Activated T-helper 9 cell treated with anti-CD3 and anti-CD28 coated beads, Interleukin-2, amount 50 U/mL, for 16 hours (primary cell): ENCODE data around the gene CMAS.
"Not testable (repeated sequence)": the region's sequence is repeated elsewhere in the genome, so short reads cannot be mapped to it uniquely, and the experiment has no call there.

ENCODE experiments used
- DNase-seq: peaks from one replicate; pipeline ENCODE4 v3.0.0-alpha.2; 2020; ENCODE audit warnings: low read depth

CMAS gene

DNA sequence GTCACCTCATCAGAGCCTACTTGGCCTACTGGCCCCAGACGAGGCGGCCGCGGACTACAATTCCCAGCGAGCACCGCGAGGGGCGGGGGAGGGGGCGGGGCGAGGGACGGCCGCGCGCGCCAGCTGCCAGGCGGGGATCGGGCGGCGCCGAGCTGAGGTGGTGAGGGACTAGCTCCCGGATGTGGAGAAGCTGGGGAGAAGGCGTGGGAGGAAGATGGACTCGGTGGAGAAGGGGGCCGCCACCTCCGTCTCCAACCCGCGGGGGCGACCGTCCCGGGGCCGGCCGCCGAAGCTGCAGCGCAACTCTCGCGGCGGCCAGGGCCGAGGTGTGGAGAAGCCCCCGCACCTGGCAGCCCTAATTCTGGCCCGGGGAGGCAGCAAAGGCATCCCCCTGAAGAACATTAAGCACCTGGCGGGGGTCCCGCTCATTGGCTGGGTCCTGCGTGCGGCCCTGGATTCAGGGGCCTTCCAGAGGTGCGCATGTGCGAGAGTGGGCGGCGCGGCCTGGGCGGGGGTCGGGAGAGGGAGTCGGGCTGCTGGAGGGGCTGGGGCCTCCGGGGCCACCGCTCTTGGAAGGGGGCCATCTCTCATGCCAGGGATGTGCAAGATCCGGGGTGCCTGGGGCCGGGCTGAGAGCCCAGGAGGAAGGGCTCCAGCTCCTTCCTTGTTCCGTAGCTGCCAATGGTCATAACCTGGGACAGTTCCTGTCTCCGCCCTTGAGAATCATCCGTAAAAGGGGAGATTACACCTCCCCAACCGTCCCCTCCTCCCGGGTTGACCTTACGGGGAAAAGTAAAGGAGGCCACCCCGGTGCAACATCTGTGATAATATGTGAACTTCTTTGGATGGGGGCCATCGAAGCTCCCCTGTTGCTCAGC, at the start of gene CMAS:
Gene CMAS (plus strand): TSS at position 129 of the 878 bp plus-strand sequence. CDS start 86 bp downstream, at position 215.
- DNase-seq = peak; percentile 66

- DNase-seq = no peak
These were observed 47.7 kb upstream of the CMAS start for GRCh38 chr12:21998295-21998694.

- no peak for DNase-seq
These were observed 47.2 kb upstream of the CMAS start for GRCh38 chr12:21998782-21999181.

GRCh38 chr12:22002430-22002829, 43.6 kb upstream of the CMAS start:
- DNase-seq = no peak

DNA sequence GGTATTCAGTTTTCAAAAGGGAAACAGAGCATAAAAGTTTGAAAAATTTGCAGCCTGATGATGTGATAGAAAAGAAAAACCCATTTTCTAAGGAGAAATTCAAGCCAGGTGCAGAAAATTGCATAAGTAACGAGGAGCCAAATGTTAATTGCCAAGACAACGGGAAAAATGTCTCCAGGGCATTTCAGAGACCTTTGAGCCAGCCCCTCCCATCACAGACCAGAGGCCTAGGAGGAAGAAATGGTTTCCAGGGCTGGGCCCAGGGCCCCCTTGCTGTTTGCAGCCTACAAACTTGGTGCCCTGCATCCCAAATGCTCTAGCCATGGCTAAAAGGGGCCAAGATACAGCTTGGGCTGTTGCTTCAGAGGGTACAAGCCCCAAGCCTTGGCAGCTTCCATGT, 38.2 kb upstream of the CMAS start:
- not testable (repeated sequence) for DNase-seq

GRCh38 chr12:22008196-22008595, 37.8 kb upstream of the CMAS start:
- DNase-seq = no peak

DNA sequence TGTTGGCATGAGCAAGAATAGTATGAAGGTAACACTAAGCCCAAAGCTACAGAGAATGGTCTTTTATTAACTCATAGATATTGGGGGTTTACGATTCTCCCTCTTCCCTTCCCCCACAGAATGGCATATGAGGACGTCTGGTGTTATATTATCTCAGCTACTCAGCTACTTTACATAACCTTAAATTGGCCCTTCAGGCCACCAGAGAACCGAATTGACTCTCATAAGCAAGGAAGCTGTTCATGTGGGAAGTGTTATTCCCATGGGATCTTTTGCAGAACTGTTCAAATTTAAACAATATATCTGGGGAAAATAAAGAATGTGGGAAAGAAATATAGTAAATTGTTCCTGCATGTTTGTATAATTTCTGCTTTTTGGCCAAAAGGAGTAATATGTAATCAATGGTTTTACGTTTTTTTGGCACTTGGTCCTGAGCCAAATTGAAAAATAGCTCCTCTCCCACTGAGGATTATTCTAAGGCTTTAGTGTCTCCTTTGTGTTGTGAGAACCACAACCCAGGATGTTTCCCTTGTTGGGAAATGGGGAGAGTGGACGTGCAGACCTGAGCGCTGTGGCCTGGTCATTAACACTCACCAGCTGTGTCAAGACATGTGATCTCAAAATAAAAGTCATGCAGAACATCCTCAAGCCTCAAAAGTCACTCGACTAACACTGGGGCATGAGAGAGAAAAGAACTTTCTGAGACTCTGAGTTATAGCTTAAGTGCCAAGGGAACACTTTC, 31.8 kb upstream of the CMAS start:
- no peak for DNase-seq

- DNase-seq = no peak
These were observed 31.3 kb upstream of the CMAS start for GRCh38 chr12:22014783-22015144.

DNA sequence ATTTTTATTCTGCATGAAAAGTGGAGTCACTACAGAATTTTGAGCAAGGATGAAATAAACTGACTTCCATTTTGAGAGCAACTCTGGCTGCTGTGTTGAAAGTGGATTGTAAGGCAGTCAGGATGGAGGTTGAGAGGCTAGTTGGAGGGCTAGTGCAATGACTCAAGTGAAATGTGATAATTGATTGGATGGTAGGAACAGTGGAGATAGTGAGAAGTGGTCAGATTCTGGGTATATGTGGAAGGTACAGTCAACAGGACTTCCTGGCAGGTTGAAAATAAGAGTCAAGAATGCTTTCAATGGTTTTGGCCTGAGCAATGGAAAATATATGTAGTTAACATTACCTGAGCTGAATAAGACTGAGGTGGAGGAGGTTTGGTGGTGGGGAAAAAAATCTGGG, 29.0 kb upstream of the CMAS start:
- DNase-seq = no peak

DNA sequence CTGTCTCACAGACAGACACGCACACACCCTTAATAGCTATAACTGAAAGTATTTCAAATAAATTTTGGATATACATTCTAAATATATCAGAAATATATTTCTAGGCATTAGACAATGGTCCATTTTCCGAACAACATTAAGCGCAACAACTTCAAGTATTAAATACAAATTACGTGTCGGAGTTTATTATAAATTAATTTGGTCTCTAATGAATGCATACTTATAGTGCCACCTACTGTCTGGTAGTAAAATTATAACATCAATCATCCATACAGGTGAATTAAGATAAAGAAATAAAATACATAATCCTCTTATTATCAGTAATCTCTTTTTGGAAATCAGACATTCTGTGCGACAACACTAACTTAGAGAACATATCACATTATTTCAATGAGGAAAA, 27.2 kb upstream of the CMAS start:
- no peak for DNase-seq

GRCh38 chr12:22023489-22023888, 22.5 kb upstream of the CMAS start:
- not testable (repeated sequence) for DNase-seq

DNA sequence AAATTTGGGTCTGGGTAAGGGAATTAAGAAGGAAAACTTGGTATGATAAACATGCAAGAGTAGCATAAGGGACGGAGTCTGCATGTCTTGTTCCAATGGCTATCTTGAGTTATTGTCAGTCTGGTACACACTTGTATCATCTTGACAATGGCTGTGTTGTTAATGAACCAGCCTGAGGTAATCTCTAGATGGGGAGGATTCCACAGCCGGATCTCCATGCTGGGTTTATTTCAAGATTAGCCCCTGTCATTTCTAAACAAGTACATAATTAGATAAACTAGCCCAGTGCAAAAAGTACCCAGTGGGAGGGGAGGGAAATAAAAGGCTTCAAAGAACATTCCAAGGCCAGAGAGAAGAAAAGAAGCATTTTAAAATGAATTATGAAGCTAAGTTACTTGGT, 16.5 kb upstream of the CMAS start:
- no peak for DNase-seq

DNA sequence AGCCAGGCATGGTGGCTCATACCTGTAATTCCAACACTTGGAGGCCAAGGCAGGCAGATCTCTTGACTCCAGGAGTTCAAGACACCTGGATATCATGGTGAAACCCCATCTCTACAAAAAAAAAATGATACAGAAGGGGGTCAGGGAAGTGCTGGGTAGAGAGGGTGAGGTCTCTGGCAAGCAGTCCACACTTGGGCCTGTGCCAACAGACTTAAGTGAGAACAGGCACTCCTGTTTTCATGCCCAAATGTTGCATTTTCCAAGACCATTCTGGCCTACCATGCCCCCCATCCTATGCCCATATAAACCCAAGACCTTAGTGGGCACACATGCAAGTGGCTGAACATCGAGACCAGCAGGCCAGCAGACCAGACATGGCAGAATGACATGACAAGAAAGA, 16.0 kb upstream of the CMAS start:
- no peak for DNase-seq

DNA sequence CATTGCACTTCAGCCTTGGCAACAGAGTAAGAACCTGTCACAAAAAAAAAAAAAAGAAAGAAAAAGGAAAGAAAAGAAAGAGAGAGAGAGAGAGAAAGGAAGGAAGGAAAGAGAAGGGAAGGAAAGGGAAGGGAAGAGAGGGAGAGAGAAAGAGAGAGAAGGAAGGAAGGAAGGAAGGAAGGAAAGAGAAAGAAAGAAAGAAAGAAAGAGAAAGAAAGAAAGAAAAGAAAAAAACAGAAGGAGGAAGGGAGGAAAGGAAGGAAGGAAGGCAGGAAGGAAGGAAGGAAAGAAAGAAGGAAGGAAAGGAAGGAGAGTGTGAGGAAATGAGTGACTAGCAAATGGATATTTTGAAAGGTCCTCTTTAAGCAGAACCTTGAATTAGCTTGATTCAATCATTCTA, 13.3 kb upstream of the CMAS start:
- DNase-seq = no peak

DNA sequence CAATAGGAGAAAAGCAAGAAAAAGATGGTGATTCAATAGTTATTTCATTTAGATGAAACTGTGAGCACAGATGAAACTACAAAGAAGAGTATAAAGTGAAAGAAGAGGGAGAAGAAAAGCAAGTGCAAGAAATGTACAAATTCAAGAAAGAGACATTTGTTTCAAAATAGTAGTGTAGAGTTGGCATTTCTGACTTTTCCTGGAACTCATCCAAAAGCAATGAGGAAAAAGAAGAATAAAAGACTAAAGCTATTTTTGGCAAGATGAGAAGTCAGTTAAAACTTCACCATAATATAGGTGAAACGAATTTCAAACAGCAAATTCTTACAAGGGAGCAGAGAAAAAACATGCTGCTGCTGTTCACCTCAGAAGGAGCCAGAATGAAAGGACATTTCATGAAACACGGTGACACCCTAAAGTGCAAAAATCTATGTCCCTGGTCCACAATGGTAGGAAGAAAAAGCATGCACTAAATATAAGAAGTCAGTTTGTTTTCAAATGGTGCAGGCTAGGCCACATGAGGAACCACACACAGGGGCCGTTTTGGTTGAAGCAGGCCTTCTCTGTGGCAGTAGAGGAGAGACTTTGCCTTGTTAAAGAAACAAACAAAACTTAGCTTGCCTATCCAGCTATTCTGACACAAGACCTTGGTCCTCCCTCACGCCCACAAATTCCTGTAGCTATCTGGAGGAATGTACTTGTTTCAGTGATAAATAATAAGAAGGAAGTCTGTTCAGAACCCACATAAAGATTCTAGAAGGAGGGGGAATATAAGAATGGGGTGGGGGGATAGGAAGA, 11.1 kb upstream of the CMAS start:
- DNase-seq = no peak

DNA sequence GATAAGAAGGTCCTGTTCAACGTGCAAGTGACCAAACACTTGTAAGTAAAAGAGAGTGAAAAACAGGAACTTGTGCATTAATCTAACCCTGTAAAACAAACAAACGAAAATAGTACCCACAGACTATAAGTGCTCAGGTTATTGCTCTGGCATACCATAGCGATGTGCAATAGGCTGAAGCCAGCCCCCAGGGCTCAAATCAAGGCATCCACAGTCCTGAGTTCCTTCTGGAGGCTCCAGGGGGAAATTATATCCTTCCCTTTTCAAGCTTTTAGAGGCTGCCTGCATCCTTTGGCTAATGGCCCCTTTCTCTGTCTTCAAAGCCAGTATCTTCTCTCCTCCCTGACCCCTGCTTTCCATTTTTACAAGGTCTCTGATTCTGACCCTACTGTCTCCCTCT, 8.1 kb upstream of the CMAS start:
- no peak for DNase-seq

DNA sequence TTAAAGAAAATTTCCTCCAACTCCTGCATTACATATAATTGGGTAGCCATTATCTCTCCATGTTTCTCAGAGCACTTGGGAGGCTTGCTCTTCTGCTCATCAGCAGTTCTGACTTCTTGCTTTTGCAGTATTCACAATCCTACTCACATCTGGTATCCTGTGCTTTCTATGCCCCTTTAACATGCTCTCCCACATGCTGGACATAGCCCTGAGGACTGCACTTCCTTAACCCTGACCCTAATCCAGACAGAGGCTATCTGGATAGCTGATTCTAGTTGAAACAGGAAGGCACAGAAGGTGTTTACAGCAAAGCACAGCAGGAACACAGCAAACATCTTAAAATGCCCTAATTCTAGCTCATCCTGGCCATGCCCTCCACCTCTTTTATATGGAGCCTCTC, 7.3 kb upstream of the CMAS start:
- DNase-seq = no peak

DNA sequence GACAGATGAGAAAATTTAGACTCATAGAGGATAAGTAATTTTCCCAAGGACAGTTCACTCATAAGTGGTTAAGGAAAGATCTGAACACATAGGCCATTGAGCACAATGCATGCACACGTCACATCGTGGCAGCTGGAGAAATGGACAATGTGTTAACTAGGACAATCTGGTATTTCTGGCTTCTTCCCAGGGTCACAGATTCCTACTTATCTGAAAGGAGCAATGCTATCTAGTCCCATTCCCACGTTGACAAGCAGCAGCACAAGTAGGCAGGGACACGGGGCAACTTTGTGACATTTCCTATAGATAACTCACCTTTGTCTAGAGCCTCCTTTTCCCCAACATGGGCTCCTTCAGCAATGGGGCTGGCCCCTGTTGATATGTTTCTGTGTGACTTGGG, 6.7 kb upstream of the CMAS start:
- DNase-seq = no peak

DNA sequence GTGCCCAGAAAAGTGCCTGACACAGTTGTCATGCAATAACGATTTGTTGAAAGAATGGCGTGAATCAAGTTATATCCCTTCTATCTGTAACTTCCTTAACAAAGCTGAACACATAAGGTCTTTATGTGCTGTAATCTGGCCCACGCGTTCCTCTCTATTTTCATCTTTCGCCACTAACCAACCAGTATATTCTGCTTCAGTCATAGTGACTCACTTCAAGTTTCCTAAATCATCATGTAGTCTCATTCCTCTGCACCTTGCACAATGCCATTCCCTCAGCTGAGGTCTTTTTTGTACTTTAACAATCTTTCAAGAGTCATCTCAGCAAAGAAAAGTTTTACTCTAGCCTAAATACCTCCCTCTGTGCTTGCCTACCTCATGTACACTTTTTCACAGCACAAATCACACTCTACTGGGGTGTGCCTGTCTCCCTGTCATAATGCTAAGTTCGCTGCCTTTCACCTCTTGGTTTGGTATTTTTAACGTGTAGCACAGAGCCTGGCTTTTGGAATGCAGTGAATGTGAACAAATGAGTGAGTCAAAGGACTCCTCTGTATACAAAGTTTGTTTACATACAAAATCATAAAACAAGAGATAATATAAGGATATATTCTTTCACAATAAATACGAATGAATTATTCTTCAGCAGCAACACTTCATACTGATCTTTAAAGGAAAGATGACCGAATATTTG, 2.9 kb upstream of the CMAS start:
- no peak for DNase-seq

DNA sequence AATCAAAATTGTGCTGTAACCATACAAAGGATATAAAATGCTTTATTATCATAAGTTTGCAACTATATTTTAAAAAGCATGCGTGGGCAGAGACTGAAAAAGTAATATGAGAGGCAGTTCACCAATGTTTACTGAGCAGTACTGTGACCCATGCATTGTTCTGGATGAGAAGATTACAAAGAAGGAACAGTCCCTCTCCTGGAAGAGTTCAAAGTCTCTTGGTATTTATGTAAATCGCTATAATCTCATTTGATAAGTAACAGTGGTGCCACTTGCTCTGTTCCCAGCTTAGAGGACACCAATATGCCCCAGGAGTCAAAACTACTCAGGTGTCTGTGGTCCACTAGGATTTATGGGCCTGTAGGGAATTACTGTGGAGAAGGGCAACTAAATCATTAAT, 2.1 kb upstream of the CMAS start:
- no peak for DNase-seq

DNA sequence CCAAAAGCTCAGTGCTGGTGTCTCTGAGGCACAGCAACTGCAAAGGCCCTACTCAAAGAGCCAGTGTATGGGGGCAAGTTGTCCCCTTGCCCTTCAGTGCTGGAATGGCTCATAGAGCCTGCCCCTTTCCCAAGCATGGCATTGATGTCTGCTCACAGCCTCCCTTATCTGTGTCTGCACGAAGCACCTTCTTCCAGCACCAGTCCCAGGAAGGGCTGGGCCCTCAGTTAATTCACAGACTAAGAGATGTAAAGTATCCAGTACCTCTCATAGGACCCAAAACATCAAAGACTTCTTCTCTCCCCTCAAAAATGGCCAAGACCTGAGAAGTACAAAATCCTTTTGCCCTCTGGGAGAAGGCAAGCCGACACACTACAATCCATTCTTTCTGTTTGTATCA, 1.6 kb upstream of the CMAS start:
- no peak for DNase-seq

DNA sequence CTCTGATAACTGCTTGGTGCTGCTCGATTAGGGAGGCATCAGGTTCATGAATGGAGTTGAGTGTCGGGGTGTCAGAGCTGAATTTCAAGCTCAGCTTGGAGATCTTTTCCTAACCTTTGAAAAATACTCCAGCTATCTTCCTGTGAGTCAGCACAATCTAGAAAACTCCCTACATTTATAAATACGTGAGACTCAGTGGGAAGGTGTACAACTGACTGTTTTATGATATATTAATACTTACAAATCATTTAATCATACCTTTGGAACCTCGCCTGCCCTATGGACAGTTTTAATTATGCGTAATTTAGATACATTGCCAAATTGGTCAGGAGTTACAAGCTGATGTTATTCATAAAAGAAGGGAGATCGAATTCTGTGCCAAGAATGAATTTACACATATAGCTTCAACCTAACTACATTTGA, 961 bp downstream of the CMAS start:
- DNase-seq = no peak
